Measurements from ENCODE around the gene MYH6.

- TF ChIP-seq CTCF (IDR thresholded peaks at IDR 0.05 in 4 of 5, conservative IDR thresholded peaks at IDR 0.05 in 1 of 5) (no peak), POLR2A (IDR thresholded peaks at IDR 0.05) (no peak)
Measured at GRCh38 chr14:23403139-23403438, 5.0 kb downstream of the MYH6 start.
